ENCODE results near the gene GBE1.

GBE1 gene

DNA sequence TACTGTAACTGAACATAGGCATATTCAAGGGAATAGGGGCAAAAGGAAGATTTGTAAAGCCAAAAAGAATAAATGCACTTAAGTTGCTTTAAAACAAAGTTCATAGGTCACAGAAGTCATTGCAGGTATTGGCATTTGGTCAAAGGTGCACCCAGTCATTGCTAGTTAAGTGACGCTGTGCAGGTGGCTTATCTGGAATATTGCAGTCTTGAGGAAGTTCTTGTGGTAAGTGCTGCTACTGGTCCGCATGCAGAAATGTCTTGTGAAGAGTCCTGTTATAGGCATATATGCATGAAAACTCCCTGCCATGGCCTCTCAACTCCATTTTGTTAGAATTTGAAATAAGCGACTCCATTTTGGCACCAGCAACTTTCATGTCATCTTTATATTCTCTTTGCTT, 293.1 kb downstream of the GBE1 start:
- TF ChIP-seq, protein P1, sequence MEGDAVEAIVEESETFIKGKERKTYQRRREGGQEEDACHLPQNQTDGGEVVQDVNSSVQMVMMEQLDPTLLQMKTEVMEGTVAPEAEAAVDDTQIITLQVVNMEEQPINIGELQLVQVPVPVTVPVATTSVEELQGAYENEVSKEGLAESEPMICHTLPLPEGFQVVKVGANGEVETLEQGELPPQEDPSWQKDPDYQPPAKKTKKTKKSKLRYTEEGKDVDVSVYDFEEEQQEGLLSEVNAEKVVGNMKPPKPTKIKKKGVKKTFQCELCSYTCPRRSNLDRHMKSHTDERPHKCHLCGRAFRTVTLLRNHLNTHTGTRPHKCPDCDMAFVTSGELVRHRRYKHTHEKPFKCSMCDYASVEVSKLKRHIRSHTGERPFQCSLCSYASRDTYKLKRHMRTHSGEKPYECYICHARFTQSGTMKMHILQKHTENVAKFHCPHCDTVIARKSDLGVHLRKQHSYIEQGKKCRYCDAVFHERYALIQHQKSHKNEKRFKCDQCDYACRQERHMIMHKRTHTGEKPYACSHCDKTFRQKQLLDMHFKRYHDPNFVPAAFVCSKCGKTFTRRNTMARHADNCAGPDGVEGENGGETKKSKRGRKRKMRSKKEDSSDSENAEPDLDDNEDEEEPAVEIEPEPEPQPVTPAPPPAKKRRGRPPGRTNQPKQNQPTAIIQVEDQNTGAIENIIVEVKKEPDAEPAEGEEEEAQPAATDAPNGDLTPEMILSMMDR (IDR thresholded peaks at IDR 0.05) = no peak
- H3K27ac ChIP-seq = no peak overlapping the region
- no peak for DNase-seq (ENCODE audit: low spot score)
- no peak overlapping the region for H3K4me3 ChIP-seq

DNA sequence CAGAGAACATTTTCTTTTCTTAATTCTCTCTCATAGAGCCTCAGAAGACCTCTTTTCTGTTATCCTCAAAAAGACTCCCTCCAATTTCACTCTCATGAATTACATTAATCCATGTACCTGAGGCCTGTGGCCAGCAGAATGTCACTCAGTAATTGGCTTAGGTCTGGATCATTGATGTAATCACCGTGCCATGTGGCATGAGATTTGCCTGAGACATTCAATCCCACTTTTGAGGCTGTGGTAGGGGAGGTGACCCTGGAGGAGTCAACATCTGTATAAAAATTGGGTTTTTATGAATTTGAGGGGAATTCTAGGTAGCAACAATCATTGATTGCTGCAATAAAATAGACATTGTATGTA, 295.3 kb downstream of the GBE1 start:
- TF ChIP-seq, protein P1 (IDR thresholded peaks at IDR 0.05) = no peak
- Histone ChIP-seq H3K4me3 (no peak overlapping the region), H3K27ac (no peak overlapping the region)
- no peak for DNase-seq (ENCODE audit: low spot score)

DNA sequence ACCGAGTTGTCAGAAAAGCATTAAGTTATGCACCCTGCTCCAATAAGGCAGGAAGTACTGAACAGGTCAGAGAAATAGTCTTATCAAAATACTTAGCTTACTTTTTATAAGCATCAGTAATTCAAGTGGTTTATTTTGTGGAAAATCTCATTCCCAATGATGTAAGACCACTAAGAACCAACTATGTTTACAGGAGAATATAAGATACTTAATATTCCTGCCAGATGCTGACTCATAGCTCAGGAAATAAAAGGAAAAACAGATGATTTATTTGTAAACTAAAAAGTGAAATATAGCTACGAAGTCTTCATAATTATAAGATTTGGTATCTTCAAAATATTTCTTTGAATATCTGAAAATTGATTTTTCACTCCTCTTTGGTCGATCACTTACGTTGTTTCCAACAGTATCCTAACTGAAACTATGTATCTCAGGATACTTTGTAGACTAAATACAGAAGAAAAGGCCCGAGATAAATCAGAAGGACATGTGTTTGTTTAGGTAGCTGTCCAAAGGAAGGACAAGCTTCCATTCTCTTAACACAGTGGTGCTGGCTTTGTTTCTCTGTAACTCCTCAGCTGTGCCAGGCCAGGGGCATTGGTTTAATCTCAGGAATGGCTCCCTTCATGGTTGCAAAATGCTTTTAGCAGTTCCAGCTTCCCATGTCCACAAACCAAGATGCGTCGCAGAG, 295.8 kb downstream of the GBE1 start:
- TF ChIP-seq, protein P1 (IDR thresholded peaks at IDR 0.05) = no peak
- Histone ChIP-seq H3K4me3 (no peak overlapping the region), H3K27ac (no peak overlapping the region)
- DNase-seq (ENCODE audit: low spot score) = no peak

DNA sequence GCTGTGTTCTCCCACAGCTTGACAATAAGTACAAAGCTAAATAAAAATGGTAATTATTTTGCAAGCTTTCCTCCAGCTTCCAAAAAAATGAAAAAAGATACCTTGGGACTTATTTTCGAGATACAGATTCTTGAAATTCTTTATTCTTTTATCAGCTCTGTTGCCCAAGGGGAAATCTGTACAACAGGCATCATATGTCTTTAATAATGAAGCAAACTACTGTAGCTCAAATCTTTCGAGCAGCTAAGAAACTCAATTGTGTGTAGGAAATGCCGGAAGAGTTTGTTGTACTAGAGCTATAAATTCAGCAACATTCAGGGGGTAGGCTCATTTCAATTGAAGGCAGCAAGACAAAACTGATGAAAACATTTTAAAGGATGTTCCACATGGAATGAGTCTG, 297.7 kb downstream of the GBE1 start:
- no peak for DNase-seq (ENCODE audit: low spot score)
- TF ChIP-seq, protein P1 (IDR thresholded peaks at IDR 0.05) = no peak
- Histone ChIP-seq H3K4me3 (no peak overlapping the region), H3K27ac (no peak overlapping the region)

DNA sequence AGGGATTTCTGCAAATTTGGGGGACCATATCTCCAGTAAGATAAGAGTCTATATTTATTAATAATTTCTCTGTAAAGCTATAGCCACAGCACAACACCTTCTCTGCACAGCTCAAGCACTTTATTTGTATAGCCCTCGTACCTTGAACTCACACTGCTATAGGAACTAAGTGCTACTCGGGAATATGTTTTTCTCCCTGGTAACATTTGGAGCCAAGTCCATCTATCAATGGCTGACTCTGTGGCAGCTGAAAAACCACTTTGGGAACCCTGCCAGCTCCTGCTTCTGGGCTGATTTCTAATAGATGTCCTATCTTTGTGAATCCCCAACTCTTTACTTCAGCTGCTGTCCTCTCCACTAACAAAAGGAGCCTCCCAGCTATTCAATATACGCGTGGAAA, 298.5 kb downstream of the GBE1 start:
- TF ChIP-seq, protein P1 (IDR thresholded peaks at IDR 0.05) = no peak
- Histone ChIP-seq H3K4me3 (no peak overlapping the region), H3K27ac (no peak overlapping the region)
- no peak for DNase-seq (ENCODE audit: low spot score)

DNA sequence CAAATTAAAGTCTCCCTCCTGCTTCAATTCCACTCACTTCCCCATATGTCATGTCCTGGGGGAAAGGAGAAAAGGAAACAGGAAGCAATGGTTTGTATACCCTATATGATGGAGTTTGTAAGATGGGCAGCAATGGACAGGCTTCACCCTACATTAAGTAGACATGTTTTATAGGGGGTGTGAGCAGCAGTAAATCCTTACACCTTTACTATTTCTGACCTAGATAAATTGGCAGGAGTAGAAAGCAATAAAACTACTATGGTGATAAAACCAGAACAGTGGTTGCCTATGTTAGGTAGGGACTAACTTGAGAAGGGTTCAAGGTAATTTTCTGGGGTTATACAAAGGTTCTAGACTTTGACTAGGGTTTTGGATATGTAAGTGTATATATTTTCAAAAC, 301.7 kb downstream of the GBE1 start:
- Histone ChIP-seq H3K4me3 (no peak overlapping the region), H3K27ac (no peak overlapping the region)
- TF ChIP-seq, protein P1 (IDR thresholded peaks at IDR 0.05) = no peak
- no peak for DNase-seq (ENCODE audit: low spot score)

DNA sequence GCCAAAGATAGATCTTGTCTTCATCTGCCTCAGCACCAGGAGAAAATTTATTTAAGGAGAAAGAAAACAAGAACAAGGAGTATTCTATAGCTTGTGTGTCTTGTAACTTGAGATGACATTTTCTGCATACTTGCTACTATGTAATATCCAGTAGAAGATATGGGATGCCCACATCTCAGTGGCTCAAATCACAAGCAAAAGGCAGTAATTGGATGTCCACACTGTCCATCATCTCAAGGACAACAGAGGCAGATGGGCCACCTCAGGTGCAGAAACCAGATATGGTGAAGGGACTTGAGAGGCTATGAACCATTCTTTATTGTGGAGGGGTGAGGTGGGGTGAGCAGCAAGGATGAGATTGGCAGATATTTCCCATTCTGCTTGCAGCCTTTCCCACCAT, 309.0 kb downstream of the GBE1 start:
- TF ChIP-seq, protein P1 (IDR thresholded peaks at IDR 0.05) = no peak
- Histone ChIP-seq H3K4me3 (no peak overlapping the region), H3K27ac (no peak overlapping the region)
- DNase-seq (ENCODE audit: low spot score) = no peak
